HG02763 (cell line): ENCODE data around the gene IKZF1.
A peak's percentile ranks its signal among the peaks of the same experiment; 100 is the strongest.
"Not testable (repeated sequence)": the region's sequence is repeated elsewhere in the genome, so short reads cannot be mapped to it uniquely, and the experiment has no call there.

Source experiments
- ATAC-seq: cut with Tn5 transposase; IDR thresholded peaks from one replicate; pipeline ENCODE4 v1.9.1; 2021; ENCODE audit warnings: mild to moderate bottlenecking, moderate library complexity; ENCODE audit not compliant: unreplicated experiment

IKZF1 gene

GRCh38 chr7:50331564-50332208 is 27.2 kb downstream of the IKZF1 start:
- ATAC-seq = peak; percentile 52

GRCh38 chr7:50332241-50333165 is 28.0 kb downstream of the IKZF1 start:
- no peak for ATAC-seq

DNA sequence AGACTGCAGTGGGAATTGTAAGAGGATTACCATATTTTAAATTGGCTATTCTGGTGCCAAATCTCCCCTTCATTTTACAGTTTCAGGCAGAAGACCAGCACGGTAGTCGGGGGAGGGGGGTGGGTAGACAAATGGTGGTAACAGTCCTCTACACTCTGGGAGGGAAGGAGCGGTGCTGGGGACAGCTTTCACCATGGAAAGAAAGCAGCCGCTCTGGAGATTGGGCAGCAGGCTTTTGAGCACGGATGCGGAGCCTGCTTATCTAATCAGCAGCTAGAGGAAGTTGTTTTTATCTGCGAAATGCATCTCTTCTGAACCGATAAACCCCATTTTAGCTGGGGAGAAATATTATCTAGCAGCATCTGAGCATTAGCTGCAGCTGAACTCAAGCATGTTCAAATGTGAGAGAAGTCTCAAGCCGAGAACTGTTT is 28.7 kb downstream of the IKZF1 start:
- no peak for ATAC-seq

DNA sequence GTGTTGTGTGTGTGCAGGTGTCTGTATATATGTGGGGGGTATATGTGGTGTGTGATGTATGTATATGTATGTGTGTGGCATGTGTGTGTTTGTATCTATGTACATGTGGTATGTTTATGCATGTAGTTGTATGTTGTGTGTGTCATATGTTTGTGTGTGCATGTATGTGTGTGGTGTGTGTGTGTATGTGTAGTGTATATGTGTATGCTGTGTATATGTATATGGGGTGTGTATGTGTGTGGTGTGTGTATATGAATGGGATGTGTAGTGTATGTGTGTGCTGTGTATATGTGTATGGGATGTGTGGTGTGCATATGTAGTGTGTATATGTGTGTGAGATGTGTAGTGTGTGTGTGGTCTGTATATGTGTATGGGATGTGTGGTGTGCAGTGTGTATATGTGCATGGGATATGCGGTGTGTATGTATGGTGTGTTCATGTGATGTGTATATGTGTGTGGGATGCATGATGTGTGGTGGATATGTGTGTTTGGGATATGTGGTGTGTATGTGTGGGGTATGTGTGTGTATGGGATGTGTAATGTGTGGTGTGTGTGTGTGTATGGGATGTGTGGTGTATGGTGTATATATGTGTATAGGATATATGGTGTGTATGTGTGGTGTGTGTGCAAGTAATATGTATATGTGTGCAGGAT is 30.0 kb downstream of the IKZF1 start:
- ATAC-seq = no peak

GRCh38 chr7:50335230-50335794 is 30.8 kb downstream of the IKZF1 start:
- no peak for ATAC-seq

- peak; percentile 22 for ATAC-seq
Measured at GRCh38 chr7:50335795-50336754, 31.6 kb downstream of the IKZF1 start.

DNA sequence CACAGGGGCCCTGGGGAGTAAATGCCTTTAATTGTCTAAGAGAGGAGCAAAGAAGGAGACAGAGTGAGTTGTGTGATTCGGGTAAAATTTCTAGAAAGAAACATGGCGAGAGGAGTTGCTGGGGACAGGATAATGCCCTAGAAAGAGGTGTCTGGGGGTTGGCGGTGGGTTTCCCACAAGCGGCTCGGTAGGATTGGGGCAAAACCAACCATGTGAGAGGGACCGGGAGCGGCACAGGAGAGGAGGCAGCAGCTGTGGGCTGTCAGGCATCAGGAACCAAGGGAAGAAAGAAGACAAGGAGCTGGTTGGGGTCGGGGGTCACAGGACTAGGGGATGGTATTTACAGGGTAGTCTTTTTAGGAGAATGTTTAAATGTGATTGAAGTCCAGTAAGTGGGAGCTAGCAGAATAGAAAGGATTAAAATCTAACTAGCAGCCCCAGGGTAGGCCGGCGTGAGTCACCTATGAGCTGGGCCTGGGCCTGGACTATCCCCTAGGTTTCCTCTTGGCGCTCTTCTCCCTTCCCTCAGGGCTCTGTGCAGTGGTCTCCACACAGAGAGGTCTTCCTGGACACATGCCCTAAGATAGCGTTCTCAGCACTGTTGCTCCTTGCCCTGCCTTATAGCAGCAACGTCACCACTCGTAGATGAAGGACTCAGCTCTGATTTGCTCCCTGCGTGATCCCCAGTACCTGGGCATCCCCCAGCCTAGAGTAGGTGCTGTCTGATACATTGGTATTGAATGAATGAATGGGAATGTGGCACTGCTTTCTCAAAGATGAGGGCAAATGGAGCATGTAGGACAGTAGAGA is 32.6 kb downstream of the IKZF1 start:
- ATAC-seq = no peak

GRCh38 chr7:50339472-50339871 is 35.0 kb downstream of the IKZF1 start:
- not testable (repeated sequence) for ATAC-seq

DNA sequence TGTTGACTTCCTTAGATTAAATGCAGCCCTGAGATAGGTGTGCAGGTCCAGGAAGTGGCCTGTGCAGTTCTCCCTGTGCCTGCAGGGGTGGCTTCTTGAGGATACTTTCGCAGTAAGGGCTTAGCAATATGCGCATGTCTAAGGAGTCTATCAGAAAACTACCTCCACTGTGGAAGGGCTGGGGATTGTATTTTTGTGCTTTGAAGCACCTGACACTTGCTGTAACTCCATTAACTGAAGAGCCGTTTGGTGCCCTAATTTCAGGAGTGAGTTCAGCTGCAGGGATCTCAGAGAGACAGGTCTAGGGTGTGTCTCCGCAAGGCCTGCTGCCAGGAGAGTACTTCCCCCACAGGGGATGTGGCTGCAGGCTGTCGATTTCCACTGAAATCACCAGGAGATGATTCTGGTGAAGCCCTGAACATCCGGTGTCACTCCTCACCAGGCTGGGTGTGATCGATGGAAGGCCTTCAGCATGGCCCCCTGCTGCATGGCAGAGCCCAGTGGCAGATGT is 35.5 kb downstream of the IKZF1 start:
- ATAC-seq = no peak

- ATAC-seq = no peak
Measured at GRCh38 chr7:50341724-50342123, 37.2 kb downstream of the IKZF1 start.

- no peak for ATAC-seq
Measured at GRCh38 chr7:50342616-50343114, 38.1 kb downstream of the IKZF1 start.

DNA sequence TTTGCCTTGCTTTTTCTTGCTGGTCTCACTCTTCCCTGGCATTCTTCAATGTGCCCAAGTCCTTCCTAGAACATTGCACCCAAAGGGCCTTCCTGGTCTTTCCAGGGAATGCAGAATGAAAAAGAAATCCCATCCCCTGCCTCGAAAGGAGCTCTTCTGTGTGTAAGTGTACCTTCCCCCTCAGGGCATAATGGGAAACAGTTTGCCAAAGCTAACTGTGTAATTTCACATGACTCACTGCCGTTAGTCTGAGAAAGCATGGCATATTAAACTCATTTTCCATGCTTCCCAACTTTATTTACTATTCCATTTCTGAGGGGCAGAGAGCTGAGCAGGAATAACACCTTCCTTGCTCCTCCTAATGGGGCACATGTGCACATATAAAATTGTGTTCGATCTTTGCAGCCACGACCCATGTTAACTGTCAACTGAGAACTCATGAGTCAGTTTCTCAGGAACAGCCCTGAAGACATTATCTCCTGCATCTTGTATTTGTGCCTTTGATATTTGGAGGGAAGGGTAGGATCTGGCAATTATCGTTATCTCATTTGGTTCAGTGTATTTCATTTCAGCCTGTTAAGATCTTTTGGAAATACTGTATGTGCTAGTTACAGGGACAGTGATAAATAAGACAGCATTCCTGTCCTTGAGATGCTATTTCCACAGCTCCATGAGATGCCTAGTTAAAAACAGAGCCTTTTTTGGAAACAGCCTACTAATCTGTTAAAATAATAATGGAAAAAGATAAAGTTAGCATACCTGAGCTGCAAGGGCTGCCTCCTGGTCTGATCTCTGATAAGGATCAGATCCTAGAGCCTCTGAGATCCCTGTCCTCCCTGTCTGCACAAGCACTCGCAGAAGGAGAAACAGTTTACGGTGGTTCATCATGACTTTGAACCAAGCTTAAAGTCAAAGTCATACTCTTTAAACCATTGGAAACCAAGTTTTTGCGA is 42.3 kb downstream of the IKZF1 start:
- ATAC-seq = no peak

- no peak for ATAC-seq
Measured at GRCh38 chr7:50347693-50348092, 43.2 kb downstream of the IKZF1 start.

- ATAC-seq = no peak
Measured at GRCh38 chr7:50348469-50349162, 44.1 kb downstream of the IKZF1 start.

- ATAC-seq = no peak
Measured at GRCh38 chr7:50349399-50349798, 44.9 kb downstream of the IKZF1 start.

GRCh38 chr7:50349963-50350944 is 45.7 kb downstream of the IKZF1 start:
- ATAC-seq = peak; percentile 71
